OCI-LY1 (cell line): ENCODE results near the gene MAD1L1.

ENCODE experiments used
- H2AFZ ChIP-seq: fragments of 200-600 bp; sonication (generic), shearing (Covaris generic); 2 replicates; pipeline ENCODE4 v1.6.0; 2014; ENCODE audit warnings: antibody characterized with exemption, mild to moderate bottlenecking, low read length
- H3F3A ChIP-seq: fragments of 200-600 bp; sonication (generic), shearing (Covaris generic); 2 replicates; pipeline ENCODE4 v1.6.0; 2014; ENCODE audit warnings: mild to moderate bottlenecking, antibody characterized with exemption, low read length, moderate library complexity; ENCODE audit not compliant: insufficient read depth
- H3K27ac ChIP-seq: fragments of 200-600 bp; sonication (generic); 2 replicates; pipeline ENCODE4 v1.5.1; 2014; ENCODE audit warnings: low read length, mixed run types, mild to moderate bottlenecking, low read depth; ENCODE audit not compliant: poor library complexity, severe bottlenecking
- H3K27me3 ChIP-seq: fragments of 200-600 bp; sonication (generic); 2 replicates; pipeline ENCODE4 v1.6.0; 2014; ENCODE audit warnings: antibody characterized with exemption, mild to moderate bottlenecking, low read length, moderate library complexity; ENCODE audit not compliant: insufficient read depth
- H3K36me3 ChIP-seq: fragments of 200-600 bp; sonication (generic); 2 replicates; pipeline ENCODE4 v1.6.1; 2014; ENCODE audit warnings: mild to moderate bottlenecking, antibody characterized with exemption, low read length, moderate library complexity, mixed read lengths; ENCODE audit not compliant: insufficient read depth
- H3K4me1 ChIP-seq: fragments of 200-600 bp; sonication (generic); 2 replicates; pipeline ENCODE4 v1.5.1; 2014; ENCODE audit warnings: mild to moderate bottlenecking, low read length, moderate library complexity; ENCODE audit not compliant: insufficient read depth, severe bottlenecking
- H3K4me2 ChIP-seq: fragments of 200-600 bp; sonication (generic), shearing (Covaris generic); 2 replicates; pipeline ENCODE4 v1.6.1; 2014; ENCODE audit warnings: low read length
- H3K4me3 ChIP-seq: fragments of 200-600 bp; sonication (generic); 2 replicates; pipeline ENCODE4 v1.5.1; 2014; ENCODE audit warnings: low read length, low read depth, mild to moderate bottlenecking, mixed read lengths; ENCODE audit not compliant: poor library complexity, severe bottlenecking
- H3K79me2 ChIP-seq: fragments of 200-600 bp; shearing (Covaris generic); 2 replicates; pipeline ENCODE4 v1.6.1; 2016; ENCODE audit warnings: mixed run types, low read length, mixed read lengths; ENCODE audit not compliant: insufficient read depth
- H3K9ac ChIP-seq: fragments of 200-600 bp; sonication (generic), shearing (Covaris generic); 2 replicates; pipeline ENCODE4 v1.6.1; 2014; ENCODE audit warnings: mild to moderate bottlenecking, low read length, mixed read lengths
- H3K9me2 ChIP-seq: fragments of 200-600 bp; sonication (generic), shearing (Covaris generic); 2 replicates; pipeline ENCODE4 v1.6.1; 2014; ENCODE audit warnings: low read depth, mild to moderate bottlenecking, low read length, mixed read lengths
- H3K9me3 ChIP-seq: fragments of 200-600 bp; shearing (Covaris generic); 2 replicates; pipeline ENCODE4 v1.6.1; 2014; ENCODE audit warnings: low read length, mixed read lengths
- H4K20me1 ChIP-seq: fragments of 200-600 bp; sonication (generic), shearing (Covaris generic); 2 replicates; pipeline ENCODE4 v1.6.0; 2016; ENCODE audit warnings: mild to moderate bottlenecking, low read length; ENCODE audit not compliant: insufficient read depth
- EZH2 ChIP-seq: fragments of 200-600 bp; sonication (generic), shearing (Covaris generic); IDR thresholded peaks from 2 replicates; pipeline ENCODE4 v1.8.0; 2017; ENCODE audit warnings: borderline replicate concordance, mixed run types, mild to moderate bottlenecking, antibody characterized with exemption, low read length, moderate library complexity, mixed read lengths
- TF ChIP-seq, protein P1 (sequence below): fragments of 200-600 bp; sonication (generic), shearing (Covaris generic); IDR thresholded peaks from 2 replicates; pipeline ENCODE4 v1.5.1; 2017; ENCODE audit warnings: mild to moderate bottlenecking, antibody characterized with exemption, low read length, moderate library complexity, mixed read lengths

Gene MAD1L1

DNA sequence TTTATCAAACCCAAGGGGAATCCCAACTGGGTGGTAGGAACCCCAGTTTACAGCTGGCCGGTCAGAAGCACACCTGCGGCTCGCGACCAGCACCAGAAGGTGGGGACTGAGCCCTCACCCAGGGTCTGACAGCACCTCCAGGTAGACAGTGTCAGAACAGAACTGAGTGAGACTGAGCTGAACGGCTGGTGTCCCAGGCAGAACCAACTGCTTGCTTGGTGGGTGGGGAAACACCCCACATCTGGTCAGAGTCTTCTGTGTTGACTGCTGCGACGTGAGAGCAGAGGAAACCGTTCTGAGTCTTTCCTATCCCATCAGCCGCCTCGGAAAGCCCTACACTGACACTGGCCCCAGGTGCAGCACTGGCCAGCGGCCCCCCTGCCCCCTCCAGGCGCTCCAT, 160.7 kb downstream of the MAD1L1 start:
- TF ChIP-seq EZH2: no peak
- TF ChIP-seq, protein P1, sequence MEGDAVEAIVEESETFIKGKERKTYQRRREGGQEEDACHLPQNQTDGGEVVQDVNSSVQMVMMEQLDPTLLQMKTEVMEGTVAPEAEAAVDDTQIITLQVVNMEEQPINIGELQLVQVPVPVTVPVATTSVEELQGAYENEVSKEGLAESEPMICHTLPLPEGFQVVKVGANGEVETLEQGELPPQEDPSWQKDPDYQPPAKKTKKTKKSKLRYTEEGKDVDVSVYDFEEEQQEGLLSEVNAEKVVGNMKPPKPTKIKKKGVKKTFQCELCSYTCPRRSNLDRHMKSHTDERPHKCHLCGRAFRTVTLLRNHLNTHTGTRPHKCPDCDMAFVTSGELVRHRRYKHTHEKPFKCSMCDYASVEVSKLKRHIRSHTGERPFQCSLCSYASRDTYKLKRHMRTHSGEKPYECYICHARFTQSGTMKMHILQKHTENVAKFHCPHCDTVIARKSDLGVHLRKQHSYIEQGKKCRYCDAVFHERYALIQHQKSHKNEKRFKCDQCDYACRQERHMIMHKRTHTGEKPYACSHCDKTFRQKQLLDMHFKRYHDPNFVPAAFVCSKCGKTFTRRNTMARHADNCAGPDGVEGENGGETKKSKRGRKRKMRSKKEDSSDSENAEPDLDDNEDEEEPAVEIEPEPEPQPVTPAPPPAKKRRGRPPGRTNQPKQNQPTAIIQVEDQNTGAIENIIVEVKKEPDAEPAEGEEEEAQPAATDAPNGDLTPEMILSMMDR: no peak
- no peaks in the 10 kb centered on the region for H3K9me3 ChIP-seq
- peak overlapping the region; percentile 40; the same call in 1 of the 2 replicates for H3K9ac ChIP-seq
- H3K4me2 ChIP-seq: peak overlapping the region; percentile 62
- no peaks in the 10 kb centered on the region for H3F3A ChIP-seq
- H3K79me2 ChIP-seq: no peaks in the 10 kb centered on the region
- no peak overlapping the region for H2AFZ ChIP-seq
- H3K4me3 ChIP-seq: peak overlapping the region; percentile 52
- H3K36me3 ChIP-seq: peaks cover 21% of the 10 kb centered on the region; the same call in 1 of the 2 replicates
- H3K9me2 ChIP-seq: no peaks in the 10 kb centered on the region
- H3K27me3 ChIP-seq: no peaks in the 10 kb centered on the region
- no peaks in the 10 kb centered on the region for H4K20me1 ChIP-seq
- H3K27ac ChIP-seq: peak overlapping the region; percentile 88
- peaks cover 54% of the 10 kb centered on the region for H3K4me1 ChIP-seq

DNA sequence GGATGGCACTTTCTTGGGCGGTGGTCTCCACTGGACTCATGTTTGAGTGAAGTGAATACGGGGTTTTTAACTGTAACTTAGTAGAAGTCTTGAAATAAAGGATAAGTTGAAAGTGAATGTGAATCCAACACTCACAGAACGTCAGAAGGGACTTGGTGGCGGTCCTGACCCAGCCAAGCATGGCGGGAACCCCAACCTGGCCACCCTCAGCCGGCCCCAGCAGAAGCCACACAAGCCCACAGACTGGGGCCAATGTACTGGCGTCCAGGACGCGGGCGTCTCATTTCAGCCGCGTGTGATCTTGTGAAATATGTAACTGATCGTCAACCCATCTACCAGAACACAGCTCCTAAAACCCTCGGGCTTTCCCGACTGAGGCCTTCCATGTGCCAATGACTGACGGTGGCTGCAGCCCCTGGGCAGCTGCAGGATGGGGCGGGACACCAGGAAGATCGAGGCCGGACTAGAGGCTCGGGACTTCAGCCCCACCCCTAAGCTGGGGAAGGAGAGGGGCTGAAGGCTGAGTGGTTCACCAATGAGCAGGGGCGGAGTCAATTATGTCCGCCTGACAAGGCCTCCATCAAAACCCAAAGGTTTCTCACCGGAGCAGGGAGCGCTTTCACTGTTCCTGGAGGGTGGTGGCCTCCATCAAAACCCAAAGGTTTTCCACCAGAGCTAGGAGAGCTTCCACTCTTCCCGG, 161.5 kb downstream of the MAD1L1 start:
- H3K27ac ChIP-seq: peak overlapping the region; percentile 88
- no peaks in the 10 kb centered on the region for H3K9me3 ChIP-seq
- peak overlapping the region; percentile 40; the same call in 1 of the 2 replicates for H3K9ac ChIP-seq
- no peaks in the 10 kb centered on the region for H3K27me3 ChIP-seq
- no peak overlapping the region for H2AFZ ChIP-seq
- peaks cover 15% of the 10 kb centered on the region; the same call in 1 of the 2 replicates for H3K36me3 ChIP-seq
- H3K4me1 ChIP-seq: peaks cover 61% of the 10 kb centered on the region
- no peaks in the 10 kb centered on the region for H3K9me2 ChIP-seq
- peak overlapping the region; percentile 62 for H3K4me2 ChIP-seq
- H3K79me2 ChIP-seq: no peaks in the 10 kb centered on the region
- TF ChIP-seq, protein P1: no peak
- TF ChIP-seq EZH2: no peak
- no peaks in the 10 kb centered on the region for H4K20me1 ChIP-seq
- H3F3A ChIP-seq: no peaks in the 10 kb centered on the region
- peak overlapping the region; percentile 52 for H3K4me3 ChIP-seq

DNA sequence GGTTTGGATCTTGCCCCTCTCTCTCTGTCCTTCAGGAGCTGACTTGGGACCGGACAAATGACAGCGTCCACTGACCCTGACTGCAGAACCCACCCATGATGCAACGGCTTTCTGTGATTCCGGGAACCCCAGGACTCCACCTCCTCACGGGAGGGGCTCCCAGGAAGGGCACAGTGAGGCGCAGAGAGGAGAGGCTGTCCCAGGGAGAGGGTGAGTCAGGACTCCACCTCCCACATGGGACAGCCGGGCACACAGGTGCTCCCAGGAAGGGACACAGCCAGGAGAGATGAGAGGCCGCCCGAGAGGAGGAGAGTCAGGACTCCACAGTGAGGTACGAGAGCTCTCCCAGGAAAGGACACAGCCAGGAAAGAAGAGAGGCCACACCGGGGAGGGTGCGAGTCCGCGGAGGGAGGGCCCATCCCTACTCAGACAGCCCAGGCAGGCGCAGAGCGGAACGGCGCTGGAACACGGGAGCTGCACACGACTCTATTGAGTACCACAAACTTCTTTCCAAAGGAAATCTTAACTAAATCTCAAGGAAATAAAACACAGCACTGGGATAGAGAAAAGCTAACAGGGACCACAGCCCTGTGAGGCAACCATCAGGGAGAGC, 162.5 kb downstream of the MAD1L1 start:
- Histone ChIP-seq H3K9me2 (no peaks in the 10 kb centered on the region), H3K27ac (no peak overlapping the region), H2AFZ (no peak overlapping the region), H3K36me3 (peaks cover 21% of the 10 kb centered on the region; the same call in 1 of the 2 replicates), H3K4me3 (no peak overlapping the region), H3K79me2 (no peaks in the 10 kb centered on the region), H3F3A (no peaks in the 10 kb centered on the region), H3K4me1 (peaks cover 71% of the 10 kb centered on the region), H3K4me2 (no peak overlapping the region), H3K27me3 (no peaks in the 10 kb centered on the region), H4K20me1 (no peaks in the 10 kb centered on the region), H3K9me3 (no peaks in the 10 kb centered on the region), H3K9ac (no peak overlapping the region)
- no peak for TF ChIP-seq EZH2
- TF ChIP-seq, protein P1: no peak
